Ascending aorta (tissue), 2 donors: ENCODE data around the gene SH3RF3. TPM values are rescaled to one million over a fixed set of nuclear protein-coding genes. Genes with fewer than 3 reads are reported as not detected.

Experiments used
- DNase-seq, 2 donors: peaks; one replicate each; pipeline ENCODE4 v3.0.0-alpha.2; 2019; ENCODE audit warnings: low spot score in 2 of 2
- H3K27ac ChIP-seq, 2 donors: fragments of 200-600 bp; sonication (generic); one replicate each; pipeline ENCODE4 v1.5.1; 2016 to 2017; ENCODE audit warnings: mild to moderate bottlenecking in 1 of 2
- H3K27me3 ChIP-seq: fragments of 200-600 bp; sonication (generic); one replicate; pipeline ENCODE4 v1.5.1; 2017
- H3K36me3 ChIP-seq, 2 donors: fragments of 200-600 bp; sonication (generic); one replicate each; pipeline ENCODE4 v1.5.1; 2016
- H3K4me1 ChIP-seq, 2 donors: fragments of 200-600 bp; sonication (generic); one replicate each; pipeline ENCODE4 v1.5.1; 2016 to 2017; ENCODE audit warnings: mild to moderate bottlenecking in 1 of 2
- H3K4me3 ChIP-seq, 2 donors: fragments of 200-600 bp; sonication (generic); one replicate each; pipeline ENCODE4 v1.5.1; 2016 to 2017; ENCODE audit warnings: mild to moderate bottlenecking in 1 of 2
- H3K9me3 ChIP-seq, 2 donors: fragments of 200-600 bp; sonication (generic); one replicate each; pipeline ENCODE4 v1.5.1; 2016
- CTCF ChIP-seq, 3 experiments: fragments of 200-600 bp in 2 of 3; fragments of 450-650 bp in 1 of 3; sonication (generic) in 2 of 3; IDR thresholded peaks; one replicate each; pipeline ENCODE4 v1.5.1; 2016 to 2019; ENCODE audit warnings: antibody characterized with exemption in 3 of 3, mild to moderate bottlenecking in 1 of 3, moderate library complexity in 1 of 3
- intact Hi-C: fragments of 100-400 bp; cut with DNase I; formaldehyde crosslinking; loops from one replicate; pipeline ENCODE4 v1.15.1; 2023
- total RNA-seq: library from RNA; depleted of rRNA; stranded (reverse); fragments of >200 nt; gene quantifications from one replicate; pipeline ENCODE4 v1.1.0, GENCODE V29; 2016

The SH3RF3 gene
- total RNA-seq, 1 donor from 2014 or later = 53.5 TPM

GRCh38 chr2:109493176-109493935 lies 364.4 kb downstream of the SH3RF3 start:
- Histone ChIP-seq H3K36me3 (peaks cover 17 to 28% of the 10 kb centered on the region in 2 donors), H3K9me3 (no peaks in the 10 kb centered on the region), H3K27ac (no peak overlapping the region), H3K4me1 (peaks cover 0 to 8% of the 10 kb centered on the region in 2 donors), H3K4me3 (no peak overlapping the region), H3K27me3 (no peaks in the 10 kb centered on the region)
- DNase-seq = no peak
- intact Hi-C loops = no loop called here
- TF ChIP-seq CTCF (IDR thresholded peaks at IDR 0.05) = no peak

- H3K4me3 ChIP-seq = no peak overlapping the region
- DNase-seq = no peak
- peak overlapping the region; percentile 36 to 44 for H3K27ac ChIP-seq
- H3K27me3 ChIP-seq = no peaks in the 10 kb centered on the region
- TF ChIP-seq CTCF (IDR thresholded peaks at IDR 0.05) = no peak
- no peaks in the 10 kb centered on the region for H3K9me3 ChIP-seq
- H3K4me1 ChIP-seq = peaks cover 0 to under 1% of the 10 kb centered on the region in 2 donors
- H3K36me3 ChIP-seq = peaks cover 17 to 28% of the 10 kb centered on the region in 2 donors
- intact Hi-C loops = no loop called here
Measured at GRCh38 chr2:109494351-109494750, 365.3 kb downstream of the SH3RF3 start.

GRCh38 chr2:109497463-109497862 lies 368.5 kb downstream of the SH3RF3 start:
- Histone ChIP-seq H3K9me3 (no peaks in the 10 kb centered on the region), H3K4me3 (no peak overlapping the region), H3K27me3 (no peaks in the 10 kb centered on the region), H3K27ac (no peak overlapping the region), H3K4me1 (no peaks in the 10 kb centered on the region), H3K36me3 (peaks cover 6 to 15% of the 10 kb centered on the region in 2 donors)
- DNase-seq = no peak
- TF ChIP-seq CTCF (IDR thresholded peaks at IDR 0.05) = no peak
- intact Hi-C loops = no loop called here

GRCh38 chr2:109497911-109498870 lies 369.2 kb downstream of the SH3RF3 start:
- Histone ChIP-seq H3K27me3 (no peaks in the 10 kb centered on the region), H3K27ac (no peak overlapping the region), H3K36me3 (peaks cover 10 to 18% of the 10 kb centered on the region in 2 donors), H3K4me3 (no peak overlapping the region), H3K4me1 (no peaks in the 10 kb centered on the region), H3K9me3 (no peaks in the 10 kb centered on the region)
- intact Hi-C loops = no loop called here
- no peak for TF ChIP-seq CTCF (IDR thresholded peaks at IDR 0.05)
- DNase-seq = no peak

- H3K27me3 ChIP-seq = no peaks in the 10 kb centered on the region
- no peak overlapping the region for H3K4me3 ChIP-seq
- H3K9me3 ChIP-seq = no peaks in the 10 kb centered on the region
- DNase-seq = no peak
- intact Hi-C loops = no loop called here
- H3K27ac ChIP-seq = no peak overlapping the region
- H3K36me3 ChIP-seq = peaks cover 10 to 18% of the 10 kb centered on the region in 2 donors
- H3K4me1 ChIP-seq = no peaks in the 10 kb centered on the region
- no peak for TF ChIP-seq CTCF (IDR thresholded peaks at IDR 0.05)
Measured at GRCh38 chr2:109498906-109499305, 369.9 kb downstream of the SH3RF3 start.
